Mesendoderm (in vitro differentiated cells): ENCODE results near the gene PRKAB1.

Source experiments
- DNase-seq: peaks from one replicate; pipeline ENCODE4 v3.0.0; 2013
- H2AK5ac ChIP-seq: 2 replicates; pipeline ENCODE4 v1.6.1; 2013; ENCODE audit warnings: low read length, inconsistent platforms
- H2BK120ac ChIP-seq: 2 replicates; pipeline ENCODE4 v1.6.1; 2013; ENCODE audit warnings: low read depth, mild to moderate bottlenecking, low read length, moderate library complexity, mixed read lengths
- H2BK15ac ChIP-seq: replicated peaks from 2 replicates; pipeline ENCODE4 v1.6.1; 2013; ENCODE audit warnings: low read depth, mild to moderate bottlenecking, moderate library complexity
- H2BK5ac ChIP-seq: 2 replicates; pipeline ENCODE4 v1.6.1; 2013; ENCODE audit warnings: low read length, inconsistent platforms
- H3K18ac ChIP-seq: 2 replicates; pipeline ENCODE4 v1.6.1; 2013; ENCODE audit warnings: mild to moderate bottlenecking, low read length, mixed read lengths
- H3K23ac ChIP-seq: one replicate; pipeline ENCODE4 v1.6.1; 2013; ENCODE audit warnings: low read length
- H3K27ac ChIP-seq: 2 replicates; pipeline ENCODE4 v1.5.1; 2013; ENCODE audit warnings: low read depth, mild to moderate bottlenecking, inconsistent platforms, low read length, moderate library complexity
- H3K27me3 ChIP-seq: 2 replicates; pipeline ENCODE4 v1.6.1; 2013; ENCODE audit warnings: low read length, control low read depth, mild to moderate bottlenecking, inconsistent platforms; ENCODE audit not compliant: insufficient read depth, poor library complexity
- H3K36me3 ChIP-seq: 2 replicates; pipeline ENCODE4 v1.6.1; 2013; ENCODE audit warnings: low read length, inconsistent platforms; ENCODE audit not compliant: control insufficient read depth, insufficient read depth
- H3K4ac ChIP-seq: one replicate; pipeline ENCODE4 v1.6.1; 2013; ENCODE audit warnings: low read depth, mild to moderate bottlenecking, low read length, moderate library complexity
- H3K4me1 ChIP-seq: 2 replicates; pipeline ENCODE4 v1.6.1; 2013; ENCODE audit warnings: low read depth, low read length, inconsistent platforms; ENCODE audit not compliant: control insufficient read depth
- H3K4me2 ChIP-seq: 2 replicates; pipeline ENCODE4 v1.6.1; 2013; ENCODE audit warnings: low read length
- H3K4me3 ChIP-seq: 2 replicates; pipeline ENCODE4 v1.5.1; 2013; ENCODE audit warnings: mild to moderate bottlenecking, low read length
- H3K56ac ChIP-seq: one replicate; pipeline ENCODE4 v1.6.1; 2013; ENCODE audit warnings: low read length
- H3K79me1 ChIP-seq: 2 replicates; pipeline ENCODE4 v1.6.1; 2013; ENCODE audit warnings: low read length, inconsistent platforms
- H3K79me2 ChIP-seq: 2 replicates; pipeline ENCODE4 v1.6.1; 2013; ENCODE audit warnings: mild to moderate bottlenecking, low read length; ENCODE audit not compliant: control insufficient read depth, insufficient read depth
- H3K9ac ChIP-seq: 2 replicates; pipeline ENCODE4 v1.6.1; 2013; ENCODE audit warnings: low read length, inconsistent platforms
- H4K5ac ChIP-seq: one replicate; pipeline ENCODE4 v1.6.1; 2013; ENCODE audit warnings: low read length
- H4K8ac ChIP-seq: one replicate; pipeline ENCODE4 v1.6.1; 2013; ENCODE audit warnings: low read depth, mild to moderate bottlenecking, control low read depth, low read length, moderate library complexity
- WGBS: extraction: QIAGEN DNeasy Blood & Tissue Kit; methylation state at CpG from one replicate; pipeline ENCODE4 v1.1.7; 2013; ENCODE audit warnings: low lambda C conversion rate, missing lambda C conversion rate; ENCODE audit not compliant: insufficient coverage; ENCODE audit errors: extremely low coverage; 5-methylcytosine and 5-hydroxymethylcytosine counted together

Gene PRKAB1

DNA sequence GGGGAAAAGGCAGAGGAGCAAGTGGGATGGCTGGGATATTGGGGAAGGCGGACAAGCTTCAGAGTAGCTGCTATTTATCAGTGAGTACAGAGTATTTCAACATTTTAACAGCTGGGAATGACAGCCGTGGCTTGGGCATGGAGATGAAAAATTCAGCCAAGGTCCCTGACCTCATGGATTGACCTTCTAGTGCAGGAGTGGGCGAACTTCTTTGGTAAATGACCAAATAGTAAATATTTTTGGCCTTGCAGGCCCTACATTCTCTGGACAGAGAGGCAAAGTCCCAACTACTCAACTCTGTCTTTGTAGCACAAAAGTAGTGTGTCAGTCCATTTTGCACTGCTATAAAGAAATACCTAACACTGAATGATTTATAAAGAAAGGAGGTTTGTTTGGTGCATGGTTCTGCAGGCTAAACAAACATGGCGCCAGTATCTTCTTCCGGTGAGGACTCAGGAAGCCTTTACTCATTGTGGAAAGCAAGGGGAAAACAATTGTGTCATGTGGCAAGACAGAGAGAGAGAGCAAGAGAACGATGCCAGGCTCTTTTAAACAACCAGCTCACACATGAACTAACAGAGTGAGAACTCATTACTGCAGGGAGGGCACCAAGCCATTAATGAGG lies 40.8 kb upstream of the PRKAB1 start:
- WGBS, result no CpG with 5 or more reads among the region's 6 CpGs
- Histone ChIP-seq H3K36me3 (no peaks in the 10 kb centered on the region), H2BK15ac (no peak overlapping the region), H3K9ac (no peak overlapping the region), H2AK5ac (no peak overlapping the region), H3K23ac (no peak overlapping the region), H3K27ac (no peak overlapping the region), H3K79me1 (no peaks in the 10 kb centered on the region), H2BK120ac (no peak overlapping the region), H3K4ac (no peak overlapping the region), H4K5ac (no peak overlapping the region), H4K8ac (no peak overlapping the region), H3K27me3 (peaks cover 2% of the 10 kb centered on the region), H3K4me3 (no peak overlapping the region), H2BK5ac (no peak overlapping the region), H3K4me1 (no peaks in the 10 kb centered on the region), H3K4me2 (no peak overlapping the region), H3K56ac (no peak overlapping the region), H3K79me2 (no peaks in the 10 kb centered on the region), H3K18ac (no peak overlapping the region)
- DNase-seq, result no peak

DNA sequence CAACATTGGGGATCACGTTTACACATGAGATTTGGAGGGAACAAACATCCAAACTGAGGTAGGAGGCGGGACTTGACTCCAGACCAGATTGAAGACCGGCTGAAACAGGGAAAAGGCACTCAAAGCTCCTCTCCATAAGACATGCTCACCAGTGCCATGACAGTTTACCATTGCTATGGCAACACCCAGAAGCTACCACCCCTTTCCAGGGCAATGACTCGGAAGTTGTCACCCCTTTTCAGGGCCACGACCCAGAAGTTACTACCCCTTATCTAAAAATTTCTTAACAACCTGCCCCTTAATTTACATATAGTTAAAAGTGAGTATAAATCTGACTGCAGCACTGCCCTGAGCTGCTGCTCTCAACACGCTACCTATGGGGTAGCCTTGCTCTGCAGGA lies 40.2 kb upstream of the PRKAB1 start:
- no peak overlapping the region for H3K4ac ChIP-seq
- no peak overlapping the region for H3K23ac ChIP-seq
- H3K4me1 ChIP-seq, result no peaks in the 10 kb centered on the region
- no peak overlapping the region for H2BK15ac ChIP-seq
- no peak overlapping the region for H3K9ac ChIP-seq
- WGBS, result no CpG with 5 or more reads among the region's 6 CpGs
- no peak overlapping the region for H3K18ac ChIP-seq
- H3K27ac ChIP-seq, result no peak overlapping the region
- no peak overlapping the region for H2BK5ac ChIP-seq
- H3K56ac ChIP-seq, result no peak overlapping the region
- no peak overlapping the region for H2BK120ac ChIP-seq
- H3K27me3 ChIP-seq, result peaks cover 2% of the 10 kb centered on the region
- H3K4me3 ChIP-seq, result no peak overlapping the region
- no peak overlapping the region for H4K5ac ChIP-seq
- no peaks in the 10 kb centered on the region for H3K36me3 ChIP-seq
- no peak overlapping the region for H3K4me2 ChIP-seq
- no peak overlapping the region for H2AK5ac ChIP-seq
- no peak for DNase-seq
- H3K79me2 ChIP-seq, result no peaks in the 10 kb centered on the region
- H4K8ac ChIP-seq, result no peak overlapping the region
- no peaks in the 10 kb centered on the region for H3K79me1 ChIP-seq

DNA sequence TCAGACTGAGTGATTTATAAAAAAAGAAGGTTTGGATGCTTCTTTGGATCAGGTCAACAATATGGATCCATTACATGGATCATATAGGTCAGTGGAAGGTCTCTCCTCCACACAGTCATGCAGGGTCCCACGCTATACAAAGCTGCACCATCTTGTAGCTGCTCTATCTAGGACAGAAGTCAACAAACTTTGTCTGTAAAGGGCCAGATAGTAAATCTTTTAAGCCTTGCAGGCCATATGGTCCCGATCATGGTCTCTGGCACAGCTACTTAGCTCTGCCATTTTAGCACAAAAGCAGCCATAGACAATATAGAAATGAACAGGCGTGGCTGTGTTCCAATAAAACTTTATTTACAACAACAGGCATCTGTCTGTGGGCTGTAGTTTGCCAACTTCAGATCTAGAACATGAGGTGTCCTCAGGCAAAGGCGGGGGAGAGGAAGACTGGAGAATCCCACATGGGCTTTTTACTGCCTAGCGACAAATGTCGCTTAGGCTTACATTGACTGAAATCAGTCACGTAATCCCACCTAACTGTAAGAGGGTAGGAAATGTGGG lies 37.6 kb upstream of the PRKAB1 start:
- H2BK5ac ChIP-seq, result no peak overlapping the region
- H3K9ac ChIP-seq, result no peak overlapping the region
- H3K36me3 ChIP-seq, result no peaks in the 10 kb centered on the region
- H4K8ac ChIP-seq, result no peak overlapping the region
- no peak overlapping the region for H3K4me3 ChIP-seq
- H3K4me2 ChIP-seq, result no peak overlapping the region
- H3K79me2 ChIP-seq, result no peaks in the 10 kb centered on the region
- no peak overlapping the region for H3K4ac ChIP-seq
- H3K4me1 ChIP-seq, result no peaks in the 10 kb centered on the region
- no peak overlapping the region for H2AK5ac ChIP-seq
- H3K79me1 ChIP-seq, result no peaks in the 10 kb centered on the region
- no peak overlapping the region for H3K18ac ChIP-seq
- H3K27ac ChIP-seq, result no peak overlapping the region
- no peak overlapping the region for H3K23ac ChIP-seq
- no peak overlapping the region for H3K56ac ChIP-seq
- peaks cover 2% of the 10 kb centered on the region for H3K27me3 ChIP-seq
- DNase-seq, result no peak
- H2BK15ac ChIP-seq, result no peak overlapping the region
- no peak overlapping the region for H4K5ac ChIP-seq
- no CpG with 5 or more reads among the region's 7 CpGs for WGBS
- no peak overlapping the region for H2BK120ac ChIP-seq

DNA sequence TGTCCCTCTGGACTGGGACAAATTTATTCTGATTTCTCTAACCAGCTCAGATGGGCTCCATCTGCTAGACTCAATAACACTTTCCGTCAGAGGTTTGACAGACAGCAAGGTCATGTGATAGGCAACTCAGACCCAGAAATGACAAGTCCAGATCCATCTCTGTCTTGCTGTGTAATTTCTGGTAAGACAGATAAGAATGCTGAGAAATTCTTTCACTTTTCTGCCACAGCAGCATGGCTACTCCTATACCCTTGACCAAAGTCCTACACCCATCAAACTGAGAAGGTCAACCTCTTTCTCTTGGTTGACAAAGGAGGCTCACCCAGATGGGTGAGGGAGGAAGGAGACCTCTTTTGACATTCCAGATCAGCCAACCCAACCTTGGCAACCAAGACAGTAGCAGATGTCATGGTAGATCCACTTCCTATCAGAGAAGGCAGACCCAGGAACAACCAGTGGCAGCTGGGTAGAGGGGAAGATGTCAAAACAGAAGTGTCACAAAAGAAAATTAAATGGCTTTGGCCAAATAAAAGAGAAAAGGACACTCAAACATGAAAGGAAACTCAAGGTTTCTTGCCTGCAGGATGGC lies 36.9 kb upstream of the PRKAB1 start:
- Histone ChIP-seq H4K8ac (no peak overlapping the region), H3K18ac (no peak overlapping the region), H3K4ac (no peak overlapping the region), H4K5ac (no peak overlapping the region), H2AK5ac (no peak overlapping the region), H3K79me2 (no peaks in the 10 kb centered on the region), H3K56ac (no peak overlapping the region), H3K27me3 (peaks cover 2% of the 10 kb centered on the region), H3K27ac (no peak overlapping the region), H3K79me1 (no peaks in the 10 kb centered on the region), H3K4me1 (no peaks in the 10 kb centered on the region), H3K4me2 (no peak overlapping the region), H2BK5ac (no peak overlapping the region), H3K4me3 (no peak overlapping the region), H3K36me3 (no peaks in the 10 kb centered on the region), H3K9ac (no peak overlapping the region), H3K23ac (no peak overlapping the region), H2BK15ac (no peak overlapping the region), H2BK120ac (no peak overlapping the region)
- no CpG with 5 or more reads among the region's 1 CpG for WGBS
- DNase-seq, result no peak

DNA sequence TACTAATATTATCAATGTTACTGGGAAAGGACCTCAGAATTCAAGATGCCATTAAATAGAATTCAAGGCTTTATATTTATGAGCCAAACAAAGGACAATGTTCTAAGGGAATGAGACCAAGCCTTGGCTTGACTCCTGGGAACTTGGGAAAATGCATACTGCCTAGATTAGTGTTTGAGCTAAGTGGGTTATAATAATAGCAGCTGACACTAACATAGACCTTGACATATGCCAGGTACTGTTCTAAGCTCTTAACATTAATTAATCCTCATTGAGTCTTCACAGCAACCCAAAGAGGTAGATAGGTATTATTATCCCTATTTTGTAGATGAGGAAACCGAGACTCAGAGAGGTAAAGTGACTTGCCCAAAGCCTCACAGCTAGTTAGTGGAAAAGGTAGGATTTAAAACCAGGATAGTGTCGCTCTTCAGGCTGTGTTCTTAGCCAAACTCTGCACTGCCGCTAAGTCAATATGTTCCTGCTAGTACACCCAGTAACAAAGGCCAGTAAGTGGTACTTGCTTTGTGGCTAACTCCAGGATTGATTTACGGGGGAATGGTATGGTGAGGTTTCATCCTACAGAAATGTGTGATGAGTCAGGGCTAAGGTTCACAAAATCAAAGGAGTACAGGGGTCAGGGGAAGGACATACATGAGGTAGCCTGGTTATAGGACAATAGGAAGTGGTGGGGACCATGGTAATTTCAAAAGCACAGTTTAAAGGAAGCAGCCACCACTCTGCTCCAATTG lies 35.8 kb upstream of the PRKAB1 start:
- H2BK15ac ChIP-seq, result no peak overlapping the region
- H3K18ac ChIP-seq, result no peak overlapping the region
- H3K4me1 ChIP-seq, result no peaks in the 10 kb centered on the region
- no peak overlapping the region for H3K9ac ChIP-seq
- H4K5ac ChIP-seq, result no peak overlapping the region
- no peak overlapping the region for H2BK5ac ChIP-seq
- H2BK120ac ChIP-seq, result no peak overlapping the region
- H4K8ac ChIP-seq, result no peak overlapping the region
- H3K79me1 ChIP-seq, result no peaks in the 10 kb centered on the region
- H2AK5ac ChIP-seq, result no peak overlapping the region
- peaks cover 2% of the 10 kb centered on the region for H3K27me3 ChIP-seq
- no peak overlapping the region for H3K4me2 ChIP-seq
- H3K4me3 ChIP-seq, result no peak overlapping the region
- H3K23ac ChIP-seq, result no peak overlapping the region
- no peak for DNase-seq
- H3K4ac ChIP-seq, result no peak overlapping the region
- no peak overlapping the region for H3K56ac ChIP-seq
- H3K27ac ChIP-seq, result no peak overlapping the region
- WGBS, result no CpG with 5 or more reads among the region's 4 CpGs
- H3K79me2 ChIP-seq, result no peaks in the 10 kb centered on the region
- H3K36me3 ChIP-seq, result no peaks in the 10 kb centered on the region
